Measurements from ENCODE around the gene MBTPS1.

GRCh38 chr16:84016477-84016876 lies 100.3 kb downstream of the MBTPS1 start:
- no peak for TF ChIP-seq FOXM1 (IDR thresholded peaks at IDR 0.05; ENCODE audit: low read depth, low read length)
- no peak for TF ChIP-seq STAT3 (IDR thresholded peaks at IDR 0.05; ENCODE audit: low read depth, low read length)
- no peak for TF ChIP-seq EZH2 (IDR thresholded peaks at IDR 0.05; ENCODE audit: borderline replicate concordance, control insufficient read depth, low read depth, low read length)
- no peak for TF ChIP-seq ZBTB33 (IDR thresholded peaks at IDR 0.05)
- TF ChIP-seq SRF (IDR thresholded peaks at IDR 0.05; ENCODE audit: low read depth in 2 of 2, low read length in 2 of 2): no peak
- TF ChIP-seq CTCF (IDR thresholded peaks at IDR 0.05 in 2 of 3, conservative IDR thresholded peaks at IDR 0.05 in 1 of 3; ENCODE audit: control insufficient read depth in 2 of 3, extremely low read depth in 1 of 3, insufficient read depth in 1 of 3, low read depth in 3 of 3, low read length in 3 of 3): no peak
- no peak for TF ChIP-seq TAF1 (IDR thresholded peaks at IDR 0.05; ENCODE audit: borderline replicate concordance, low read depth, low read length)
- no peak for TF ChIP-seq POLR2AphosphoS5 (IDR thresholded peaks at IDR 0.05; ENCODE audit: low read length)
- no peak for TF ChIP-seq REST (IDR thresholded peaks at IDR 0.05; ENCODE audit: low read depth, low read length)
- no peak for TF ChIP-seq POLR2A (IDR thresholded peaks at IDR 0.05; ENCODE audit: low read depth, low read length)
- TF ChIP-seq SMC3 (IDR thresholded peaks at IDR 0.05; ENCODE audit: borderline replicate concordance, low read length): no peak

Data from GM12878 (cell line).